Ramos (cell line): Measurements from ENCODE around the gene LPCAT1.

ENCODE experiments used
- in situ Hi-C: fragments of 300-500 bp; cut with MboI; formaldehyde crosslinking; loops from one replicate; pipeline ENCODE4 v1.14.3; 2022; ENCODE audit warnings: low sequenced_read_pairs; ENCODE audit not compliant: unreplicated experiment

LPCAT1 gene

GRCh38 chr5:1502046-1502736, 21.6 kb downstream of the LPCAT1 start:
- in situ Hi-C loops: no loop called here

DNA sequence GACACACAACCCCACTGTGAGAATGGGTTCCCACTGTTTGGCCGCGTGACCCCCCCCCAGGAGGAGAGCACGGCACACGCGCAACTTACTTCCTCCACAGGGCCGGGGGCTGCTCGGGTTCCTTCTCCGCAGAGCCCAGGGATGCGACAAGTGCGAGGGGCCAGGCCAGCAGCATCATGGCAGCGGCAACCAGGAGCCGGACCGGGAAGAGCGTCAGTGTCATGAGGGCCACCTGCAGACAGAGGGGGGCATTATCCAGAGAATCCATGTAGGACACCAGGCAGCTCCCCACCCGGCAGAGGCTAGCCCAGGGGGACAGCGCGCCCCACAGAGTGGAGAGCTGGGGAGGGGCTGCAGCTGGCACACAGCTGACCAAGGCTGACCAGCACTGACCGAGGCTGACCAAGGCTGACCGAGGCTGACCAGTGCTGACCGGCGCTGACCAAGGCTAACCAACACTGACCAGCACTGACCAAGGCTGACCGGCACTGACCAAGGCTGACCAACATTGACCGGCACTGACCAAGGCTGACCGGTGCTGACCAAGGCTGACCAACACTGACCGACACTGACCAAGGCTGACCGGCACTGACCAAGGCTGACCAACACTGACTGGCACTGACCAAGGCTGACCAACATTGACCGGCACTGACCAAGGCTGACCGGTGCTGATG, 22.3 kb downstream of the LPCAT1 start:
- in situ Hi-C loops: no loop called here

DNA sequence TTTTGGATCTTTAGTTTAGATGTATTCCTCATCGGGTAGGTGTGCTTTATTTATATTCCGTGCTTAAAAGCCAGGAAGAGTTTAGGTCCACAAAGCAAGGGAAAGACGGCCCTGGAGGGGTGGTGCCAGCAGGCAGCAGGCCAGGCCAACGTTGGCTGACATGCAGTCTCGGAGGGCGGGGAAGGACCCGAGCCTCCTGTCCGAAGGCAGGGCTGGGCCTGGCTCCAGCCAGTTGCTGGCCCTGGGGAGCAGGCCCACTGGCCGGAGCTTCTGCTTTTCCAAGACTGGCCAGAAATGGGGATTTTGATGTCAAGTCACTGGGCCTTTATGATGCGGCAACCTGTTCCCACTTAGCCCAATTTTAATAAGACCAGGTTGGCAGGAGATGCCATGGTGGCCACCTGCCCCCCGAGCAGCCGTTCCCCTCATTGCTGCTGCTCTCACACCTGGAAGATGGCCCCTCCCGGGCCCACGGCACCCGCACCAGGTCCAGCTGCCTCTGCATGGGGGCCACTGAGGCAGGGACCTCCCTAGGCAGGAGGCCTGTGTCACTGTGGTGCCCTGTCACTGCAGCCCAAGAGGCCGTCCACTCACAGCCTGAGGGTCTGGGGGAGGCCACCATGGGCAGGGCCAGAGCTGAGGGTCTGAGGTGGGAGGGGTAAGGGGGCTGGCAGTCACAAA, 23.2 kb downstream of the LPCAT1 start:
- in situ Hi-C loops: no loop called here

- in situ Hi-C loops: no loop called here
These were observed 23.9 kb downstream of the LPCAT1 start for GRCh38 chr5:1499851-1500250.

GRCh38 chr5:1498623-1499416, 24.9 kb downstream of the LPCAT1 start:
- in situ Hi-C loops: no loop called here

DNA sequence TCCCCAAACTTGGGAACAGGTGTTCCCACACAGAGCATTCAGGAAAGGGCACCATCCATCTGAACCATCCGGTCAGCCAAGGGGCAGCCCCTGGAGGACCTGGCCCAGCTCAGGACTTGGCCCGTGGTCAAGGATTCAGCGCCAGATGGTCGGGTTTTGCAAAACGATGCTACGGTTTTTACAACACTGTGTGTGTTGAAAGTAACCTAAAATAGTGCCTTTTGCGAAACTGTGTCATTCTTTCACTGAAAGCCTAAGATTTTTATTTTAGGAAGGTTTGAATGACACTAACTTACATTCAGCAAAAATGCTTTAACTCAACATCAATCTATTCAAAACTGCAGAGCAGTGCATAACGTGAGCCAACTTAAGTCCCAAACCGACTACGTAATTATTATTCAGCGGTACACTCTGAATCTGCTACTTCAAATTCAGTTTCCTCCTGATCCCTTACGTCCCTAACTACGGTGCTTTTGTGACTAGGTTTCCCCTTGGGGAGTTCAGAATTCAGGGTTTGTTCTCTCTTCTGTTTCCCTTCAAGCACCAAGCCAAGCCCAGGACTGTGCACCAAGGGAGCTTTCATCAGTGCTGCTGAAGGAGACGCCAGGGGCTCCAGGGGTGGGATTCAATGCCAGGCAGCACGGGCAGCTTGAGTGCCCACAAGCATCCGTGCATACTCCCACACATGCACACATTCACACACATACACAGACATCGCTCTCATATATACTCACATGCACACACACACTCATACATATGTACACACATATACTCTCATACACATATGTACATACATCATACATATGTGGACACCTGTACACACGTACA, 25.8 kb downstream of the LPCAT1 start:
- in situ Hi-C loops: no loop called here

GRCh38 chr5:1497242-1497777, 26.4 kb downstream of the LPCAT1 start:
- in situ Hi-C loops: no loop called here

DNA sequence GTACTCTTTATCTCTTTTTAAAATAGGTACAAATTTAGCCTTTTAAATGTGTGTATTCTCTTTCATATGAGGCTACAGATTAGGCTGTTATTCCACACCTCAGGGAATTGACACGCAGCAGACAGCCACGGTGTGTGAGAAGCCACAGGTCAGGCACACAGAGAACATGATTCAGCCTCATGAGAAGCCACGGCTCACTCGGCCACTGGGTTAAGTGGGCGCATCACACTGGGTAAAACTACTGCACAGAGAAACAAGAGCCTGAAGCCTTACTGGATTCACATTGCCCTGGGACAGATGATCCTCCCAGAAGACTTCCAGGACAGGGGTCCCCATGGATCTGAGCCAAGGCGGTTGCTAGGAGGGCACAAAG, 28.2 kb downstream of the LPCAT1 start:
- in situ Hi-C loops: no loop called here

- in situ Hi-C loops: no loop called here
These were observed 28.8 kb downstream of the LPCAT1 start for GRCh38 chr5:1494780-1495524.

GRCh38 chr5:1493941-1494340, 29.8 kb downstream of the LPCAT1 start:
- in situ Hi-C loops: no loop called here

GRCh38 chr5:1493413-1493812, 30.3 kb downstream of the LPCAT1 start:
- in situ Hi-C loops: no loop called here

DNA sequence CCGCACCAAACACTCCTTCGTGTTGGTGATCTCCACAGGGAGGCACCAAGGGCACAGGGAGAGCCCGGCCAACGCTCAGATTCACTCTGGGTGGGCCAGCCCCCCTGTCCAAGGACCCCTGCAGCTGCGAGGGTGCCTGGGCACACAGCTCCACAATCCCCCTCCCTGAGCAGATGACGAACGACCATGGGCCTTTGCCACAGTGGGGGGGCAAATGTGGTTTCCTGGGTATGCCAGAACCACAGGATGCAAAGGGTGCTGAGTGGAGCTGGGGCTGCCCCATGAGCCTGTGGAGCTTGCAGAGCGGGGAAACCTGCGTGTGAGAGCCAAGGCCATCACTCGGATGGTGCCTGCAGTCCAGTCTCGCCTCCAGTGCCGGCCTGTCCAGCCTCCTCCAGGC, 31.0 kb downstream of the LPCAT1 start:
- in situ Hi-C loops: no loop called here

DNA sequence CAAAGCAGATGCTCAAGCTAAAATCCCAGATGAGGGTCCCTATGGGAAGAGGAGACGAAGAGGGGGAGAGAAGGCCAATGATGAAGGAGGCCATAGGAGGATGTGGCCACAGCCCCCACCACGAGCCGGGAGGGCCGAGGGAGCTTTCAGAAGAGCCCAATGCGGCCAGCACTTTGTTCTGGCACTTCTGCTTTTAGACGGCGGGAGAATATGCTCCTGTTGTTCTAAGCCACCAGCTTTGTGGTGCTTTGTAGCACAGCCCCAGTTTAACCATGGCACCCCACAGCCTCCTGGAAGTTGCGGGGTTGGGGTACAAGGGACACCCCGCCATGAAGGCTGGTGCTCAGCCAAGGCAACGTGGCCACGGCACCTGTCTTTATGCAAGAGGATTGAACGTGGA, 33.4 kb downstream of the LPCAT1 start:
- in situ Hi-C loops: no loop called here

DNA sequence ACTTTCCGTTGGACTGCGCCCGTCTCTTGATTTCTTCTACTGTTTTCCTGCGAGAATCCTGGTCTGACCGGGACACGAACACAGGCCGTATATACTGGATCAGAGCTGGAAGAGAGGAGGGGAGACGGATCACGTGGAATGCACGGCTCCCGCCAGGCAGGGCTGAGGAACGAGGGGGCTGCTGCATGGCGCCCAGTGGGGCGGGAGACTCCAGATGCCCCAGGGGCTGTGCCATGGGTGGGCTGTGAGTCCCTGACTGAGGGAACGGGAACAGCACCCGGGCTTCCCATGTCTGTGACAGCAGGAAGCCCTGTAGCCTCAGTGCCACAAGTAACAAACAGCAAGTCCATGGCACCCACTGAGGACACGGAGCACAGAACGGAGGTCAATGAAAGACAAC, 34.0 kb downstream of the LPCAT1 start:
- in situ Hi-C loops: loop anchor here (10.0 kb wide), 1 partner anchor 145 kb away; no protein-coding TSS in a partner anchor

DNA sequence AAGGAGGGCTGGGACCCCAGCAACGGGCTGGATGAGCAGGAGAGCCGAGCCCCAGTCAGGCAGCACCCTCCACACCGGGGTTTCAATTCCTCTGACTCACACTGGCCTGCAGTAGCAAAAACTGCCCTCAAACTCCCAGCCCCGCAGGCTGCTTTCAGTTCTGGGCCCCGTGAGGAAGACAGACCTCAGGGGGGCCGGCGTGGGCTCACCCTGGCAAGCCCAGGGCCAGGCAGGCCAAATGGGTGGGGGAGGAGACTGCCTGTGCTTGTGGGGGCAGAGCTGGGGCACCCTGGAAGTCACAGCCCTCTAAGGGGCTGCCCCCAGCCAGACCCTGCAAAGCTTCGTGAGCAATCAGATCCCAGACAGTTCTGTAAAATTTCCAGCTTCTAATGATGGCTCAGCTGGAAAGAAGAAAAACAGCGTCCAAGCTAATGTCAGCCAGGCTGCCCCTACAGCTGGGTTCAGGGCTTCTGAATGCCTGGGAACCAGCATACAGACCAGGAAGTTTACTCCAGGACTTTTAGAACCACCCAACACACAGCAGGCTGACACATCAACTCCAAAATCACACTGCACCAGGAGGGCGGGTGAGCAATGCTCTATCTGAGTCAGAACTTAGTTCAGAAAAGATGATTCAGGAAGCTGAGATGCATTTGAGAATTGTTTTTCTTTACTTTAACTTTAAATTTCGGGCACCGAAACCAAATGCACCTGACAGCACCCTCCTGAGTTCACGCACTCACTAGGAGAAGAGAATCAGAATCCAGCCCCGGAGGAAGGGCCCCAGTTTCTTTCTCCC, 34.7 kb downstream of the LPCAT1 start:
- in situ Hi-C loops: loop anchor here (10.0 kb wide), 1 partner anchor 146 kb away; no protein-coding TSS in a partner anchor

- in situ Hi-C loops: loop anchor here (10.0 kb wide), 1 partner anchor 148 kb away; no protein-coding TSS in a partner anchor
These were observed 36.5 kb downstream of the LPCAT1 start for GRCh38 chr5:1487079-1487764.

DNA sequence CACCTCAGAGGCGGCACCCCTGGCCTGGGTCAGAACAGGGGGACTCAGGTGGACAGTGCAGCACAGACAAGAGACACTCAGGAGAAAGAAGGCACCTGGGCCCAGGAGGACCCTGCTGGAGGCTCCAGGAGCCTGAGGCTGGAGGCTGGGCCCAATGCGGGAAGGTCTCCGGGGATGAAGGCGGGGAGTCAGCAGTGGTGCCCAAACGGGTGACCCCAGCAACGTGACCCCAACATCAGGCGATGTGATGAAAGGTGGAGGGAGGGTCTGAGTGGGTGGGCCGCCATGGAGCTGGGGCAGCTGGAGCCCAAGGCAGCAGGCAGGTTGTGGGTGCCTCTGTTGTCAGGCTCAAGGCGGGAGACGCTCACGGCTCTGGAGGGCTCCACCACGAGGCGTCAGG, 37.5 kb downstream of the LPCAT1 start:
- in situ Hi-C loops: loop anchor here (10.0 kb wide), 1 partner anchor 149 kb away; no protein-coding TSS in a partner anchor
